GM12865 (cell line): ENCODE results near the gene NUMA1.

Experiments used
- DNase-seq: peaks from one replicate; pipeline ENCODE4 v3.0.0; 2010; ENCODE audit warnings: low read depth
- H3K4me3 ChIP-seq: 2 replicates; pipeline ENCODE4 v1.5.1; 2011; ENCODE audit warnings: mild to moderate bottlenecking, low read depth, low read length, control low read depth
- CTCF ChIP-seq: IDR thresholded peaks from 2 replicates; pipeline ENCODE4 v1.5.1; 2011; ENCODE audit warnings: low read length, control low read depth, low read depth, inconsistent platforms; ENCODE audit not compliant: insufficient read depth; ENCODE audit errors: missing control alignments

NUMA1 gene

GRCh38 chr11:72122607-72123006, 42.3 kb upstream of the NUMA1 start:
- DNase-seq = no peak
- H3K4me3 ChIP-seq = no peak overlapping the region
- TF ChIP-seq CTCF = no peak

- H3K4me3 ChIP-seq = no peak overlapping the region
- no peak for TF ChIP-seq CTCF
- DNase-seq = no peak
Measured at GRCh38 chr11:72120930-72121329, 40.6 kb upstream of the NUMA1 start.

- DNase-seq = no peak
- H3K4me3 ChIP-seq = no peak overlapping the region
- TF ChIP-seq CTCF = no peak
Measured at GRCh38 chr11:72119198-72119597, 38.9 kb upstream of the NUMA1 start.

- no peak for DNase-seq
- no peak overlapping the region for H3K4me3 ChIP-seq
- TF ChIP-seq CTCF = no peak
Measured at GRCh38 chr11:72116019-72116755, 35.8 kb upstream of the NUMA1 start.

- DNase-seq = no peak
- H3K4me3 ChIP-seq = no peak overlapping the region
- TF ChIP-seq CTCF = no peak
Measured at GRCh38 chr11:72114570-72114969, 34.2 kb upstream of the NUMA1 start.

GRCh38 chr11:72112978-72113808, 32.9 kb upstream of the NUMA1 start:
- no peak for TF ChIP-seq CTCF
- no peak for DNase-seq
- H3K4me3 ChIP-seq = peak overlapping the region; percentile 73
